Femur (tissue), 1 donor: ENCODE results near the gene MECP2.
"Not testable (repeated sequence)": the region's sequence is repeated elsewhere in the genome, so short reads cannot be mapped to it uniquely, and the experiment has no call there.

Experiments
- DNase-seq: peaks from one replicate; pipeline ENCODE4 v3.0.0-alpha.2; 2017

MECP2 gene

GRCh38 chrX:154014429-154015380 lies 82.8 kb downstream of the MECP2 start:
- no peak for DNase-seq

GRCh38 chrX:154013614-154014360 lies 83.7 kb downstream of the MECP2 start:
- no peak for DNase-seq

- no peak for DNase-seq
Observed at GRCh38 chrX:154013001-154013421, 84.5 kb downstream of the MECP2 start.

- peak; percentile 63 for DNase-seq
Observed at GRCh38 chrX:154012336-154012991, 85.1 kb downstream of the MECP2 start.

GRCh38 chrX:154011376-154012335 lies 85.9 kb downstream of the MECP2 start:
- no peak for DNase-seq

GRCh38 chrX:154010330-154011087 lies 87.0 kb downstream of the MECP2 start:
- no peak for DNase-seq

GRCh38 chrX:154008521-154008920 lies 89.0 kb downstream of the MECP2 start:
- no peak for DNase-seq

GRCh38 chrX:154006947-154007346 lies 90.6 kb downstream of the MECP2 start:
- peak; percentile 15 for DNase-seq

- no peak for DNase-seq
Observed at GRCh38 chrX:154004315-154004714, 93.2 kb downstream of the MECP2 start.

GRCh38 chrX:154002215-154002719 lies 95.2 kb downstream of the MECP2 start:
- DNase-seq, result peak; percentile 58

- DNase-seq, result no peak
Observed at GRCh38 chrX:154000051-154000450, 97.5 kb downstream of the MECP2 start.

- no peak for DNase-seq
Observed at GRCh38 chrX:153999359-154000037, 98.0 kb downstream of the MECP2 start.

GRCh38 chrX:153995504-153995903 lies 102.0 kb downstream of the MECP2 start:
- DNase-seq, result no peak

GRCh38 chrX:153994398-153994797 lies 103.1 kb downstream of the MECP2 start:
- not testable (repeated sequence) for DNase-seq

GRCh38 chrX:153993978-153994377 lies 103.5 kb downstream of the MECP2 start:
- no peak for DNase-seq

GRCh38 chrX:153993079-153993478 lies 104.4 kb downstream of the MECP2 start:
- no peak for DNase-seq

- no peak for DNase-seq
Observed at GRCh38 chrX:153992180-153992579, 105.3 kb downstream of the MECP2 start.

- DNase-seq, result no peak
Observed at GRCh38 chrX:153991013-153991580, 106.4 kb downstream of the MECP2 start.

- DNase-seq, result no peak
Observed at GRCh38 chrX:153989973-153990655, 107.4 kb downstream of the MECP2 start.
